GM10266 (cell line): ENCODE results near the gene FRMD4B.

Source experiments
- DNase-seq: peaks from one replicate; pipeline ENCODE4 v3.0.0; 2012; ENCODE audit errors: extremely low spot score
- TF ChIP-seq, protein P1 (sequence below): IDR thresholded peaks from 2 replicates; pipeline ENCODE4 v1.5.1; 2012; ENCODE audit warnings: mild to moderate bottlenecking, low read depth; ENCODE audit not compliant: control insufficient read depth, insufficient read depth; ENCODE audit errors: missing control alignments

The FRMD4B gene

DNA sequence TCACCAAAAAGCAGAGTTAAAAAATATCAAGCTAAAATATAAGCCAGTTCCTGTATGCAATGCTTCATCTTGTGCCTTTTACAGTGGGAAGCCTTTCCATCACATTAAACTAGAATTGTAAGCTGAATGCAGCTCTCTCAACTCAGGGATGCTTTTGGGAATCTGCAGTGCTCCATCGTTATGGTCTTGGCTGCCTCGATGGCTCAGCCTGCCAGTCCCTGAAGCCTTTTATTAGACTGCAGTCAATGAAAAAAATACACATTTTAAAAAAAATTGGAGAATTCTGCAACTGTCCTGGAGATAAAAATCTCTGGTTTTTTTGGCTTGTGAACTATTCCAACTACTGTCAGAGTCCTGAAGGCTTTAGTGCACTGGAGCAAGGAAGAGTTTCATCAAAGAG is 53.0 kb downstream of the FRMD4B start:
- DNase-seq = no peak
- TF ChIP-seq, protein P1, sequence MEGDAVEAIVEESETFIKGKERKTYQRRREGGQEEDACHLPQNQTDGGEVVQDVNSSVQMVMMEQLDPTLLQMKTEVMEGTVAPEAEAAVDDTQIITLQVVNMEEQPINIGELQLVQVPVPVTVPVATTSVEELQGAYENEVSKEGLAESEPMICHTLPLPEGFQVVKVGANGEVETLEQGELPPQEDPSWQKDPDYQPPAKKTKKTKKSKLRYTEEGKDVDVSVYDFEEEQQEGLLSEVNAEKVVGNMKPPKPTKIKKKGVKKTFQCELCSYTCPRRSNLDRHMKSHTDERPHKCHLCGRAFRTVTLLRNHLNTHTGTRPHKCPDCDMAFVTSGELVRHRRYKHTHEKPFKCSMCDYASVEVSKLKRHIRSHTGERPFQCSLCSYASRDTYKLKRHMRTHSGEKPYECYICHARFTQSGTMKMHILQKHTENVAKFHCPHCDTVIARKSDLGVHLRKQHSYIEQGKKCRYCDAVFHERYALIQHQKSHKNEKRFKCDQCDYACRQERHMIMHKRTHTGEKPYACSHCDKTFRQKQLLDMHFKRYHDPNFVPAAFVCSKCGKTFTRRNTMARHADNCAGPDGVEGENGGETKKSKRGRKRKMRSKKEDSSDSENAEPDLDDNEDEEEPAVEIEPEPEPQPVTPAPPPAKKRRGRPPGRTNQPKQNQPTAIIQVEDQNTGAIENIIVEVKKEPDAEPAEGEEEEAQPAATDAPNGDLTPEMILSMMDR = no peak

DNA sequence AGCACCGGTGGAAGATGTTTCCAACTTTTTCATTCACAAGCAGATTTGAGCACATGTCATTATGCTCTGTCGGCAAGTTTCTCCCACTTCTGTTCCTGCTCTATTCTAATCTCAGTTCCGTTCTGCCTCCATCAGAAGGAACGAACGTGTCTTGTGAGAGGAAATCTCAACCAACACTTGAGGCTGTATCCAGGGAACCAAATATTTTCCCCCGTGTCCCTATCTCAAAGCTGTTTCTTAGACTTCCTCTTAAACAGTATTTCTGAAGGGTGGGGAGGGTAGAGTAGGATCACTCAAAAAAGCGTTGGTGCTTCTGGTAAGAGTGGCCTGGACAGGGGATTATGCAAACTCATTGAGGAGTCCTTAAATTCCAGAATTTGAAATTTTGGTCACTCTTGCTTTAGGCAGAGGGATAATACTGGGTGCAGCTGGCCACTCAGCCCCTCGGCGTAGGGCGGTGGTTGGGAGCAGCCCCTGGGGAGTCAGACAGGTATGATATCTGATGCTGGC is 54.9 kb downstream of the FRMD4B start:
- TF ChIP-seq, protein P1 = no peak
- no peak for DNase-seq

DNA sequence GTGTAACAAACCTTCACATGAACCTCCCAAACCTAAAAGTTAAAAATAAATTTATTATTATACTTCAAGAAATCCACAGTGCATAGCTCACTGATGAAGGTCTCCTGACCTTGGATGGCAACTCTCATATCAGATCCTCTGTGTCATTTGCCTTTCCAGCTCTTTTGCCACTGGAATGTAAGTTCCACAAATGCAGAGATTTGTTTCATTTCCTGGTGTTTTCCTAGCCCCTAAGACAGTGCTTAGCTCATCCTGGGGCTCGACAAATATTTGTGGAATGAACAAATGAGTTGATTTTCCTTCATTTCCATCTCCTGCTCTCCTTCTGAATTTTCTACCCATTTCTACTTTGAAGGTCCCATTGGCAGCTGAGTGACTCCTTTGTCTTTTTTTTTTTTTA is 56.0 kb downstream of the FRMD4B start:
- no peak for DNase-seq
- TF ChIP-seq, protein P1 = no peak

DNA sequence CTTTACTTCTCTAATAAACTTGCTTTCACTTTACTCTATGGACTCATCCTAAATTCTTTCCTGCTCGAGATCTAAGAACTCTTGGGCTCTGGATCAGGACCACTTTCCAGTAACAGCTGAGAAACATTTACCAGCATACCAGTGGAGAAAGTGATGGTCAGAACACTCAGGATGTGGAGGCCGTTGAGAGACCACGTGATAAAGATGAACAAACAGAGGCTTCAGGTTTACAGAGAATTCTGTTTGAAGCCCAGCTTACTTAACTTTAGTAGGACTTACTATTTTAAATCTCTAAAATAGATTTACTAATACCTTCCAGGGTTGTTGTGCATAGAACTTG is 57.0 kb downstream of the FRMD4B start:
- TF ChIP-seq, protein P1 = no peak
- no peak for DNase-seq

DNA sequence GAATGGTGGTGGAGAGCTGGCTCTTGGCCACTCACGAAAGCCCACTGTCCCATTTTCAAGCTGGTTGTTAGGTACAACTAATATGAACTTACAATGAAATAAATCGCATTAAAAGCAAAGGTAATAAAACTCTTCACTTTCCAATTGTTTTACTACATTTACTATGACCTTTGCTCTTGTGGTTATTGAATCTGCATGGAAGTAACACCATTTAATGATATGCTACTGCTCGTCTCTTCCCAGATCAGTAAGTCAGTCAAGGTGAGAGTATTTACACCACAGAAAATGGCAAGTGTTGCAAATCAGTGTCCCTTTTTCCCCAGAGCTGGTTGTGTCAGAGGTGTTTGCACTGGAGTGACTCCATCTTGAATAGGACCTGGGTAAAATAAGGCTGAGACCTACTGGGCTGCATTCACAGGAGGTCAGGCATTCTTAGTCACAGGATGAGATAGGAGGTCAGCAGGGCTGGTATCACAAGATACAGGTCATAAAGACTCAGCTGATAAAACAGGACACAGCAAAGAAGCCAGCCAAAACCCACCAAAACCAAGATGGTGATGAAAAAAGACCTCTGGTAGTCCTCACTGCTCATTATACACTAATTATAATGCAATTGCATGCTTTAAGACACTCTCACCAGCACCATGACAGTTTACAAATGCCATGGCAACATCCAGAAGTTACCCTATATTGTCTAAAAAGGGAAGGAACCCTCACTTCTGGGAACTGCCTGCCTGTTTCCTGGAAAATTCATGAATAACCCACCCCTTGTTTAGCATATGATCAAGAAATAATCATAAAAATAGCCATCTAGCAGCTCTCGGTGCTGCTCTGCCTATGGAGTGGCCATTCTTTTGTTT is 57.6 kb downstream of the FRMD4B start:
- TF ChIP-seq, protein P1 = no peak
- no peak for DNase-seq

DNA sequence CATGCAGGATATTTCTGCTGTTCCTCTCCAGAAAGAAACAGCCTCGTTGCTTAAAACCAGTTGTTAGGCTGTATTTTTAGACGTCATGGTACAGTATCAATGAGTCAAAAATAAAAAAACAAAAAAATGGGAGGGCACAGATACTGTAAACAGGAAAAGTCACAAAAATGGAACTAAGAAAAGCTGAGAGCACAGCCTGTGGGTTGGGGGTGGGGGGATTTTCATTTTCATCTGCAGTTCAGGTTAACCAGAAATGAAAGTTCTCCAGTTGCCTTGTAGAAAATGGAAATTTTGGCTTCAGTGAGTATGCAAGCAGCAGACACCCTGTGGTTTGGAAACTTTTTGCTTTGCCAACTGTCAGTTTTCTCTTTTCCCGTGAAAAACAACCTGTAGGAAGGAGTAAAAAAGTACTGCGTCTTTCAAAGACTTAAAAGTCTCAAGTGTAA is 59.0 kb downstream of the FRMD4B start:
- TF ChIP-seq, protein P1 = no peak
- peak; percentile 42 for DNase-seq

DNA sequence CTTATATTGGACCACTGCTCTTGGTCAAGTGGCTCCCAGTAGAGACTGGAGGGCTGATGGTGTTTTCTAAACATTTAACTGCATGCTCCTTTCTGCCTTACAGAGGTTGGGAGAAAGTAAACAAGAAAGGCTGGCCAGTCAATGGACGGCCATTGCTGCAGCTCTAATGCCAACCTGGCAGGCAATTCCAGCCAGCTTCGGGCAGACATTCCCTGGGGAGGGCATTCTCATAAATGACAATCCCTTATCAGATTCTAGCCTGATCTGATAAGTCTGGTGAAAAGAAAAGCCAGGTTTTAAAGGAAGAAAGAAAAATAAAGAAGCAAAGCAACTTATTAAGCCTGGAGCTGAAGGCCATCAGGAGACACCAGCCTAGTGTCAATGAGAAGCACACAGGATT is 60.7 kb downstream of the FRMD4B start:
- TF ChIP-seq, protein P1 = no peak
- no peak for DNase-seq
